Heart left ventricle (tissue), 16 donors: ENCODE results near the gene TNK2. TPM values are rescaled to one million over a fixed set of nuclear protein-coding genes. Genes with fewer than 3 reads are reported as not detected.

ENCODE experiments used
- ATAC-seq, 4 donors: fragments of 200-7000 bp; cut with Tn5 transposase; one replicate each; pipeline ENCODE4 v1.9.1; 2020 to 2022; ENCODE audit warnings: moderate library complexity in 4 of 4, mild to moderate bottlenecking in 3 of 4, moderate number of reproducible peaks in 1 of 4
- DNase-seq, 5 donors: peaks; one replicate each; pipeline ENCODE4 v3.0.0-alpha.2; 2020
- H3K27ac ChIP-seq, 12 donors: fragments of 200-600 bp; sonication (generic) in 4 of 12; one replicate each; pipeline versions ENCODE4 v1.5.0 to v1.8.0; 2016 to 2022; ENCODE audit warnings: mild to moderate bottlenecking in 2 of 12
- H3K27me3 ChIP-seq, 9 donors: fragments of 200-600 bp; sonication (generic) in 2 of 9; one replicate each; pipeline versions ENCODE4 v1.5.1 to v1.8.0; 2016 to 2022; ENCODE audit warnings: mild to moderate bottlenecking in 3 of 9
- H3K36me3 ChIP-seq, 9 donors: fragments of 200-600 bp; sonication (generic) in 2 of 9; one replicate each; pipeline versions ENCODE4 v1.5.0 to v1.8.0; 2018 to 2022; ENCODE audit warnings: mild to moderate bottlenecking in 2 of 9
- H3K4me1 ChIP-seq, 12 donors: fragments of 200-600 bp; sonication (generic) in 4 of 12; one replicate each; pipeline versions ENCODE4 v1.5.0 to v1.8.0; 2016 to 2022; ENCODE audit warnings: mild to moderate bottlenecking in 3 of 12
- H3K4me3 ChIP-seq, 12 donors: fragments of 200-600 bp; sonication (generic) in 4 of 12; one replicate each; pipeline versions ENCODE4 v1.5.0 to v1.8.0; 2017 to 2022; ENCODE audit warnings: mild to moderate bottlenecking in 9 of 12, moderate library complexity in 4 of 12
- H3K9me3 ChIP-seq, 12 donors: fragments of 200-600 bp; sonication (generic) in 4 of 12; one replicate each; pipeline versions ENCODE4 v1.5.0 to v1.8.0; 2016 to 2022; ENCODE audit warnings: mild to moderate bottlenecking in 1 of 12
- POLR2A ChIP-seq, 2 donors: fragments of 450-650 bp; IDR thresholded peaks; one replicate each; pipeline ENCODE4 v1.6.1; 2017; ENCODE audit warnings: antibody characterized with exemption in 2 of 2, mild to moderate bottlenecking in 2 of 2, moderate library complexity in 2 of 2
- WGBS, 4 donors: extraction: QIAGEN DNeasy Blood & Tissue Kit in 2 of 4; methylation state at CpG; one replicate each; pipeline versions ENCODE4 v1.1.5 to v1.1.7; 2013 to 2018; 5-methylcytosine and 5-hydroxymethylcytosine counted together
- intact Hi-C, 10 donors: fragments of 100-400 bp; cut with DNase I; formaldehyde crosslinking; loops; one replicate each; pipeline versions ENCODE4 v1.11.1 to v1.14.2; 2022
- polyA plus RNA-seq, 2 donors: library from polyadenylated mRNA; stranded (reverse); fragments of 200-250 nt; gene quantifications; one replicate each; pipeline ENCODE4 v1.2.3, GENCODE V29; 2013
- total RNA-seq, 9 donors: library from RNA; depleted of rRNA in 2 of 9; stranded (reverse); fragments of >200 nt in 2 of 9; fragmentation: NEBNext Ultra II Directional in 3 of 9; extraction: Animal tissue kit (Norgen Biotek cat#: 25700) in 3 of 9; gene quantifications; one replicate each; pipeline versions ENCODE4 v1.1.0 to v1.2.4, GENCODE V29; 2016 to 2023
- TF ChIP-seq, protein P1 (sequence below), 12 donors: fragments of 200-600 bp; sonication (generic) in 4 of 12; IDR thresholded peaks; one replicate each; pipeline versions ENCODE4 v1.5.0 to v1.8.0; 2018 to 2022; ENCODE audit warnings: antibody characterized with exemption in 12 of 12, mild to moderate bottlenecking in 5 of 12
- donor health status: ischemic (EF 13 %, LVEDD 7.1; RV severe dilation, severe dysfunction).
- donor health status: healthy with polysubstance abuse.
- donor health status: DM: no; HTN: yes; CAD: no.
- donor health status: DM: no; HTN: no; CAD: no.
- donor health status: ischemic (EF 25% LVEDD 6.9; RV normal size, moderate dysfunction).
- donor health status: ischemic (EF 25% LVEDD 5.7; RV mildly dilated, moderate dysfunction).
- donor health status: healthy.
- donor health status: DM: yes; HTN: yes; CAD: no.
- donor health status: ischemic (EF 35%, LVEDD 5.7; RV mildly dilated, moderate dysfunction).
- donor health status: nonischemic (EF 11% LVEDD 7.7; RV severe dilation, severe dysfunction).
- donor health status: DM: yes; HTN: yes; CAD: no.
- donor health status: PGD.
- donor health status: ischemic (EF 29% LVEDD 5.4; RV normal size, mild dysfunction).
- donor health status: nonischemic (EF 23%, LVEDD 6.1; RV moderate dilation, normal function).

TNK2 gene
- total and polyA plus RNA-seq, 11 donors: 13.5 to 59.7 (median 28.7) TPM

DNA sequence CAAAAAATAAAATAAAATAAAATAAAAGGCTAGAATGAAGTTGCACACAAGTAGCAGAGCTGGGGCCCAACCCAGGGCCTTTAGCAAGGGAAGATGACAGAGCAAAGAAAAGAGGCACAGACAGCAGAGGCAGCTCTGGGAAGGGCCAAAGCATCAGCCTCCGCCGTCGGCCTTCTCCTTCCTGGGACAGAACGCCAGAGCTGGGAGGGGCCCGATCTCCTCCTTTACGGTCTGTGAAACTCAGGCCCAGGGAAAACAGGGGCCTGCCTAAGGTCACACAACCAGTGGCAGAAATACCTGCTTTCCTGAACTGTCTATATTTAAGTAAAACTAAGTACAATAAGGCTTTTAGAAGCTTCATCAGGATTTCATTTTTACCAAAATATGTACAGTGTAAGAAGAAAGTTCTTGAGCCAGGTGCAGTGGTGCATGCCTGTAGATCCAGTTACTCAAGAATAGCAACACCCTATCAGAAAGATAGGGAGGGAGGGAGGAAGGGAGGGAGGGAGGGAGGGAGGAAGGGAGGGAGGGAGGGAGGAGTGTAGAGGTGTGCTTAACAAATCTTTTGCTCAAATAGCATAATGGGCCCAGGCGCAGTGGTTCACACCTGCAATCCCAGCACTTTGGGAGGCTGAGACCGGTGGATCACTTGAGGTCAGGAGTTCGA, 53.6 kb downstream of the TNK2 start:
- DNase-seq (peak in 1 of 5 donors; percentile 17), ATAC-seq (no peak)
- no peaks in the 10 kb centered on the region for H3K9me3 ChIP-seq
- peaks cover 0 to 14% (median 4%) of the 10 kb centered on the region in 12 donors for H3K4me1 ChIP-seq
- H3K27me3 ChIP-seq: peaks cover 0 to 7% (median 0%) of the 10 kb centered on the region in 9 donors
- 66 to 79% (median 68%) methylated on average over 9 of the region's 9 CpGs for WGBS, 4 donors
- TF ChIP-seq, protein P1, sequence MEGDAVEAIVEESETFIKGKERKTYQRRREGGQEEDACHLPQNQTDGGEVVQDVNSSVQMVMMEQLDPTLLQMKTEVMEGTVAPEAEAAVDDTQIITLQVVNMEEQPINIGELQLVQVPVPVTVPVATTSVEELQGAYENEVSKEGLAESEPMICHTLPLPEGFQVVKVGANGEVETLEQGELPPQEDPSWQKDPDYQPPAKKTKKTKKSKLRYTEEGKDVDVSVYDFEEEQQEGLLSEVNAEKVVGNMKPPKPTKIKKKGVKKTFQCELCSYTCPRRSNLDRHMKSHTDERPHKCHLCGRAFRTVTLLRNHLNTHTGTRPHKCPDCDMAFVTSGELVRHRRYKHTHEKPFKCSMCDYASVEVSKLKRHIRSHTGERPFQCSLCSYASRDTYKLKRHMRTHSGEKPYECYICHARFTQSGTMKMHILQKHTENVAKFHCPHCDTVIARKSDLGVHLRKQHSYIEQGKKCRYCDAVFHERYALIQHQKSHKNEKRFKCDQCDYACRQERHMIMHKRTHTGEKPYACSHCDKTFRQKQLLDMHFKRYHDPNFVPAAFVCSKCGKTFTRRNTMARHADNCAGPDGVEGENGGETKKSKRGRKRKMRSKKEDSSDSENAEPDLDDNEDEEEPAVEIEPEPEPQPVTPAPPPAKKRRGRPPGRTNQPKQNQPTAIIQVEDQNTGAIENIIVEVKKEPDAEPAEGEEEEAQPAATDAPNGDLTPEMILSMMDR (IDR thresholded peaks at IDR 0.05): no peak
- TF ChIP-seq POLR2A (IDR thresholded peaks at IDR 0.05): no peak
- intact Hi-C loops: loop anchor here in 2 of 10 donors (5.0 to 10.0 kb wide), 2 partner anchors 63 to 230 kb away; no protein-coding TSS in a partner anchor
- H3K27ac ChIP-seq: no peak overlapping the region
- no peaks in the 10 kb centered on the region for H3K36me3 ChIP-seq
- H3K4me3 ChIP-seq: no peak overlapping the region

DNA sequence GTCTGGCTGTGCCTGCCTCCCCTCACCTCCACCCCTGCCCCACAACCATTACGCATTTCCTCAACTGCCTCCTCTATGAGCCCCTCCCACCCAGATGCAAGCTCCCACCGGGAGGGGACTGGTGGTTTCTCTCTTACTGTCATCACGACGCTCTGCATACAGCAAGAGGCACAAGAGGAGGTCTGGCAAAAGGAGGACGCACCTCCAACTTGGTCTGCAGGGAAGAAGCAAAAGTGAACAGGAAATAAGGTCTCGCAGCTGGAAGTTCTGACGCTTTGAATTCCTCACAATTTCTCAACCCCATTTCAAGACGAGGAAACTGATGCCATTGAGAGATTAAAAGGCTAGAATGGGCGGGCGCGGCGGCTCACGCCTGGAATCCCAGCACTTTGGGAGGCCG, 54.4 kb downstream of the TNK2 start:
- Histone ChIP-seq H3K9me3 (no peaks in the 10 kb centered on the region), H3K4me1 (peaks cover 0 to 6% (median 2%) of the 10 kb centered on the region in 12 donors), H3K36me3 (no peaks in the 10 kb centered on the region), H3K27me3 (peaks cover 0 to 7% (median 0%) of the 10 kb centered on the region in 9 donors), H3K27ac (no peak overlapping the region), H3K4me3 (no peak overlapping the region)
- ATAC-seq (no peak), DNase-seq (no peak)
- 74 to 84% (median 78%) methylated on average over 14 of the region's 14 CpGs for WGBS, 4 donors
- intact Hi-C loops: loop anchor here in 2 of 10 donors (5.0 to 10.0 kb wide), 2 partner anchors 63 to 229 kb away; no protein-coding TSS in a partner anchor
- no peak for TF ChIP-seq POLR2A (IDR thresholded peaks at IDR 0.05)
- TF ChIP-seq, protein P1 (IDR thresholded peaks at IDR 0.05): no peak

DNA sequence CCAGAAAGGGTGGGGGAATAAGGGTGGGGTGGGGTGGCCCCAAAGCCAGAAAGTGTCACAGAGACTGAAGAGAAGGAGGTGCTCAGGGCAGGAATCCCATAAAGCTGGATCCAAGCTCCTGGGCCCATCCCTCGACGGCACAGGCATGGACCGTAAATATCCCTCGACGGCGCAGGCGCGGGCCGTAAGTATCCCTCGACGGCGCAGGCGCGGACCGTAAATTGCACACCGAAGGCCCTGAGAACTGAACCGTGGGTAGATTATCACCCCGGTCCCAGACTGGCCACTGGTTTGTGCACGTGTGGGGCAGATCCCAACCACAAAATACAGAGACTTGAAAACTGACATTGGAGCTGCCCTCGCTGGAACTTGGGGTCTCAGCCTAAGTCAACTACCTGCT, 55.3 kb downstream of the TNK2 start:
- H3K27me3 ChIP-seq: peaks cover 0 to 7% (median 0%) of the 10 kb centered on the region in 9 donors
- intact Hi-C loops: loop anchor here in 2 of 10 donors (5.0 to 10.0 kb wide), 2 partner anchors 64 to 228 kb away; no protein-coding TSS in a partner anchor
- peaks cover 0 to 6% (median 2%) of the 10 kb centered on the region in 12 donors for H3K4me1 ChIP-seq
- TF ChIP-seq POLR2A (IDR thresholded peaks at IDR 0.05): no peak
- TF ChIP-seq, protein P1 (IDR thresholded peaks at IDR 0.05): no peak
- no peaks in the 10 kb centered on the region for H3K36me3 ChIP-seq
- DNase-seq (no peak), ATAC-seq (no peak)
- no peaks in the 10 kb centered on the region for H3K9me3 ChIP-seq
- WGBS, 4 donors: 95 to 98% (median 96%) methylated on average over 20 of the region's 20 CpGs
- H3K27ac ChIP-seq: no peak overlapping the region
- H3K4me3 ChIP-seq: no peak overlapping the region

DNA sequence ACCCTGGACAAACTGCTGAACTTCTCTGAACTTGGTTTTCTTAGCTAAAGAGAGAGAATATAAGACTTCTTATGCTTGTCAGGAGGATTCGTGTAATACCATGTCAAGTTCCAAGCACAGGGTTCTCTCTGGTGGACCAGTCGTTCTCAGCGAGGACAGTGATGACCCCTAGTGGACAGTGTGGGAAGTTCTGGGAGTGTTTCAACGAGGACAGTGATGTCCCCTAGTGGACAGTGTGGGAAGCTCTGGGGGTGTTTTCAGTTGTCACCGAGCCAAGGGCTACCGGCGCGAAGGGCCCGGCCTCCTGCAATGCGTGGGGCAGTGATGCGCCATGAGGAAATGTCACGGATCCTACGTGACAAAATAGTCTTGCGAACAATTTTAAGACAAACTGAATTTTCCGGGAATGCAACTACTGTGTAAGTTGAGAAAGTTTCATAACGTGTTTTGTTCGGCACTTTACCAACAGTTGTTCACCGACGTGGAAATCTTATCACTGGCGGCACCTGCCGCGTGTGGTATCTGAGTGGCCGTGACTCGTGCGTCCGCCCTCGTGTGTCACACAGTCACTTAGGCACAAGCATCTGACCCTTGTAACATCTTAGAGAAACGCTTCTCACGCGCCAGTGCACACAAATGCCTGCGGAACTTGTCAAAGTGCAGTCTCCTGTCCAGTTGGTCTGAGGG, 57.4 kb downstream of the TNK2 start:
- Histone ChIP-seq H3K4me1 (peaks cover 0 to 6% (median 2%) of the 10 kb centered on the region in 12 donors), H3K4me3 (peak overlapping the region in 1 of 12 donors; percentile 23), H3K9me3 (no peaks in the 10 kb centered on the region), H3K27ac (no peak overlapping the region), H3K27me3 (peaks cover 0 to 4% (median 0%) of the 10 kb centered on the region in 9 donors), H3K36me3 (no peaks in the 10 kb centered on the region)
- peak; percentile 83 to 96 (median 93) for ATAC-seq
- intact Hi-C loops: loop anchor here in 2 of 10 donors (5.0 to 10.0 kb wide), 2 partner anchors 66 to 226 kb away; no protein-coding TSS in a partner anchor
- 19 to 25% (median 22%) methylated on average over 31 of the region's 31 CpGs for WGBS, 4 donors
- peak; percentile 78 to 88 (median 84) for DNase-seq
- no peak for TF ChIP-seq POLR2A (IDR thresholded peaks at IDR 0.05)
- TF ChIP-seq, protein P1 (IDR thresholded peaks at IDR 0.05): peak; percentile 99 to 100 (median 100)
